ENCODE results near the gene ABHD6. TPM values are rescaled to one million over a fixed set of nuclear protein-coding genes. Genes with fewer than 3 reads are reported as not detected.

Gene ABHD6
- total RNA-seq, 1 donor from 2014 or later = 11.7 TPM

Small RNA genes within 50 kb of the gene (small RNA-seq; reads per million reads assigned to genes)
- gene AC098479.1 (ENCODE audit: low replicate concordance) = not detected

Other genes with a start within 250 kb of the ABHD6 start
- 136 TPM for gene FLNB, start 229.4 kb upstream of the ABHD6 start, total RNA-seq
- 4.1 TPM for gene DNASE1L3, start 26.8 kb upstream of the ABHD6 start, total RNA-seq
- gene RPP14, start 68.5 kb downstream of the ABHD6 start, total RNA-seq = 13.2 TPM
- 10.6 TPM for gene HTD2, start 68.7 kb downstream of the ABHD6 start, total RNA-seq
- 31.2 TPM for gene PXK, start 95.1 kb downstream of the ABHD6 start, total RNA-seq
- 63.6 TPM for gene PDHB, start 196.0 kb downstream of the ABHD6 start, total RNA-seq